Measurements from ENCODE around the gene MRPL55.

MRPL55 gene

GRCh38 chr1:228066891-228067654 is 42.0 kb downstream of the MRPL55 start:
- DNase-seq = no peak

GRCh38 chr1:228066416-228066815 is 42.7 kb downstream of the MRPL55 start:
- DNase-seq = no peak

GRCh38 chr1:228065543-228066347 is 43.4 kb downstream of the MRPL55 start:
- DNase-seq = no peak

- DNase-seq = no peak
Measured at GRCh38 chr1:228064741-228065542, 44.2 kb downstream of the MRPL55 start.

- DNase-seq = no peak
Measured at GRCh38 chr1:228064296-228064695, 44.8 kb downstream of the MRPL55 start.

- no peak for DNase-seq
Measured at GRCh38 chr1:228063251-228064191, 45.6 kb downstream of the MRPL55 start.

GRCh38 chr1:228062812-228063211 is 46.3 kb downstream of the MRPL55 start:
- DNase-seq = no peak

- no peak for DNase-seq
Measured at GRCh38 chr1:228062085-228062791, 46.9 kb downstream of the MRPL55 start.

- no peak for DNase-seq
Measured at GRCh38 chr1:228061411-228062084, 47.6 kb downstream of the MRPL55 start.

- no peak for DNase-seq
Measured at GRCh38 chr1:228060458-228061190, 48.5 kb downstream of the MRPL55 start.

- no peak for DNase-seq
Measured at GRCh38 chr1:228059634-228060457, 49.3 kb downstream of the MRPL55 start.

GRCh38 chr1:228058949-228059633 is 50.0 kb downstream of the MRPL55 start:
- no peak for DNase-seq

GRCh38 chr1:228058172-228058948 is 50.7 kb downstream of the MRPL55 start:
- no peak for DNase-seq

Measured in NCI-H446 treated with DMSO at 0.1 percent for 48 hours (cell line).